ENCODE data around the gene GLRA3. TPM values are rescaled to one million over a fixed set of nuclear protein-coding genes. Genes with fewer than 3 reads are reported as not detected.

The GLRA3 gene
- total and polyA plus RNA-seq, 3 experiments from 2014 or later, result not detected

GRCh38 chr4:174847801-174848427 is 18.9 kb upstream of the GLRA3 start:
- Histone ChIP-seq H3K36me3 (ENCODE audit: insufficient read depth, low read length) (no peaks in the 10 kb centered on the region), H3K9me3 (ENCODE audit: low read length) (no peaks in the 10 kb centered on the region), H3K4me1 (ENCODE audit: insufficient read depth, low read length) (no peaks in the 10 kb centered on the region), H3K27ac (ENCODE audit: low read depth, low read length) (no peak overlapping the region), H3K27me3 (ENCODE audit: insufficient read depth, low read length, poor library complexity, severe bottlenecking) (no peaks in the 10 kb centered on the region), H3K4me3 (ENCODE audit: low read length) (no peak overlapping the region)
- Mint-ChIP-seq H3K4me1 (no peaks in the 10 kb centered on the region), H3K9me3 (peaks cover 0 to 29% (median 3%) of the 10 kb centered on the region in 5 donors), H3K36me3 (no peaks in the 10 kb centered on the region), H3K4me3 (no peak overlapping the region), H3K27me3 (no peaks in the 10 kb centered on the region), H3K27ac (no peak overlapping the region)
- no peak for DNase-seq
- POLR2A ChIA-PET, result no interaction called here
- CTCF ChIA-PET, result no interaction called here

- H3K27me3 ChIP-seq (ENCODE audit: insufficient read depth, low read length, poor library complexity, severe bottlenecking), result no peaks in the 10 kb centered on the region
- no peaks in the 10 kb centered on the region for H3K9me3 ChIP-seq (ENCODE audit: low read length)
- Mint-ChIP-seq H3K27ac (no peak overlapping the region), H3K4me1 (no peaks in the 10 kb centered on the region), H3K4me3 (no peak overlapping the region), H3K36me3 (no peaks in the 10 kb centered on the region), H3K9me3 (peaks cover 0 to 37% (median 2%) of the 10 kb centered on the region in 5 donors), H3K27me3 (no peaks in the 10 kb centered on the region)
- H3K36me3 ChIP-seq (ENCODE audit: insufficient read depth, low read length), result no peaks in the 10 kb centered on the region
- no peak for DNase-seq
- H3K4me1 ChIP-seq (ENCODE audit: insufficient read depth, low read length), result no peaks in the 10 kb centered on the region
- CTCF ChIA-PET, result no interaction called here
- H3K4me3 ChIP-seq (ENCODE audit: low read length), result no peak overlapping the region
- no peak overlapping the region for H3K27ac ChIP-seq (ENCODE audit: low read depth, low read length)
- POLR2A ChIA-PET, result no interaction called here
Observed at GRCh38 chr4:174835536-174835935, 6.5 kb upstream of the GLRA3 start.

- DNase-seq, result no peak
- POLR2A ChIA-PET, result no interaction called here
- H3K4me3 Mint-ChIP-seq, result no peak overlapping the region
Observed at GRCh38 chr4:174834477-174834876, 5.4 kb upstream of the GLRA3 start.

DNA sequence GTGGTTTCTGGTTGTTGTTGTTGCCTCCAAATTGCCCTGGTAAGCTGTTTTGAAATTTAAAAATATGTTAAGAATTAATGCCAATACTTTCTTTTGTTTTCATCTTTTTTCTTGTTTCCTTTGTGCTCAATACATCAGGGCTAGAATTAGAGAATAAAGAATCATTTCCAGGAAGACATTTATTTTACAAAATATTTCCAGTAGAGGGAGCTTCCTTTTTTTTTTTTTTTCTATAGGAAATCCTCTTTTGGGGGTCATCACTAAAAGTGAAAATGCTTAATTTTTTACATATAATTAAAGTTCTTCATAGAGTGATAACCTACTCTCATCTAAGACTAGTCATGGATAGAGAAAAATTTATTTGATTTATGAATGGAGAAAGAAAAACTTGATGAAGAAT is 2.4 kb downstream of the GLRA3 start:
- ChIA-PET CTCF (no interaction called here), POLR2A (no interaction called here)
- DNase-seq, result no peak
- Mint-ChIP-seq H3K27ac (no peak overlapping the region), H3K4me3 (no peak overlapping the region), H3K9me3 (peaks cover 0 to 17% (median 5%) of the 10 kb centered on the region in 5 donors), H3K36me3 (peaks cover 0 to 2% (median 0%) of the 10 kb centered on the region in 3 donors), H3K4me1 (peaks cover 4 to 5% (median 4%) of the 10 kb centered on the region in 3 donors), H3K27me3 (peaks cover 3 to 5% of the 10 kb centered on the region in 2 donors)
- Histone ChIP-seq H3K27me3 (ENCODE audit: insufficient read depth, low read length, poor library complexity, severe bottlenecking) (no peaks in the 10 kb centered on the region), H3K9me3 (ENCODE audit: low read length) (no peaks in the 10 kb centered on the region), H3K27ac (ENCODE audit: low read depth, low read length) (no peak overlapping the region), H3K36me3 (ENCODE audit: insufficient read depth, low read length) (no peaks in the 10 kb centered on the region), H3K4me3 (ENCODE audit: low read length) (no peak overlapping the region), H3K4me1 (ENCODE audit: insufficient read depth, low read length) (no peaks in the 10 kb centered on the region)

More at GRCh38 chr4:174834477-174834876, 5.4 kb upstream of the GLRA3 start:
- Mint-ChIP-seq H3K27ac (no peak overlapping the region), H3K4me1 (no peaks in the 10 kb centered on the region), H3K9me3 (peaks cover 0 to 29% (median 0%) of the 10 kb centered on the region in 5 donors), H3K27me3 (no peaks in the 10 kb centered on the region), H3K36me3 (no peaks in the 10 kb centered on the region)
- Histone ChIP-seq H3K27ac (ENCODE audit: low read depth, low read length) (no peak overlapping the region), H3K36me3 (ENCODE audit: insufficient read depth, low read length) (no peaks in the 10 kb centered on the region), H3K27me3 (ENCODE audit: insufficient read depth, low read length, poor library complexity, severe bottlenecking) (no peaks in the 10 kb centered on the region), H3K4me1 (ENCODE audit: insufficient read depth, low read length) (no peaks in the 10 kb centered on the region), H3K4me3 (ENCODE audit: low read length) (no peak overlapping the region), H3K9me3 (ENCODE audit: low read length) (no peaks in the 10 kb centered on the region)
- CTCF ChIA-PET, result no interaction called here

- no peaks in the 10 kb centered on the region for H3K4me1 ChIP-seq (ENCODE audit: insufficient read depth, low read length)
- Mint-ChIP-seq H3K27ac (no peak overlapping the region), H3K4me1 (no peaks in the 10 kb centered on the region), H3K27me3 (no peaks in the 10 kb centered on the region), H3K36me3 (no peaks in the 10 kb centered on the region), H3K4me3 (no peak overlapping the region), H3K9me3 (peaks cover 0 to 8% (median 0%) of the 10 kb centered on the region in 5 donors)
- no peaks in the 10 kb centered on the region for H3K36me3 ChIP-seq (ENCODE audit: insufficient read depth, low read length)
- H3K9me3 ChIP-seq (ENCODE audit: low read length), result no peaks in the 10 kb centered on the region
- POLR2A ChIA-PET, result no interaction called here
- no peak overlapping the region for H3K4me3 ChIP-seq (ENCODE audit: low read length)
- no peak overlapping the region for H3K27ac ChIP-seq (ENCODE audit: low read depth, low read length)
- CTCF ChIA-PET, result no interaction called here
- H3K27me3 ChIP-seq (ENCODE audit: insufficient read depth, low read length, poor library complexity, severe bottlenecking), result no peaks in the 10 kb centered on the region
- DNase-seq, result no peak
Observed at GRCh38 chr4:174815282-174815681, 13.8 kb downstream of the GLRA3 start.

GRCh38 chr4:174813292-174813691 is 15.8 kb downstream of the GLRA3 start:
- Histone ChIP-seq H3K27me3 (ENCODE audit: insufficient read depth, low read length, poor library complexity, severe bottlenecking) (no peaks in the 10 kb centered on the region), H3K27ac (ENCODE audit: low read depth, low read length) (no peak overlapping the region), H3K4me3 (ENCODE audit: low read length) (no peak overlapping the region), H3K9me3 (ENCODE audit: low read length) (no peaks in the 10 kb centered on the region), H3K4me1 (ENCODE audit: insufficient read depth, low read length) (no peaks in the 10 kb centered on the region), H3K36me3 (ENCODE audit: insufficient read depth, low read length) (no peaks in the 10 kb centered on the region)
- ChIA-PET CTCF (no interaction called here), POLR2A (no interaction called here)
- DNase-seq, result no peak
- no peaks in the 10 kb centered on the region for H3K4me1 Mint-ChIP-seq
- H3K27ac Mint-ChIP-seq, result no peak overlapping the region
- H3K9me3 Mint-ChIP-seq, result peaks cover 0 to 8% (median 0%) of the 10 kb centered on the region in 5 donors
- no peak overlapping the region for H3K4me3 Mint-ChIP-seq
- no peaks in the 10 kb centered on the region for H3K27me3 Mint-ChIP-seq
- H3K36me3 Mint-ChIP-seq, result no peaks in the 10 kb centered on the region

GRCh38 chr4:174810834-174811233 is 18.2 kb downstream of the GLRA3 start:
- ChIA-PET POLR2A (no interaction called here), CTCF (no interaction called here)
- no peaks in the 10 kb centered on the region for H3K4me1 ChIP-seq (ENCODE audit: insufficient read depth, low read length)
- Mint-ChIP-seq H3K27me3 (no peaks in the 10 kb centered on the region), H3K4me1 (no peaks in the 10 kb centered on the region), H3K27ac (no peak overlapping the region), H3K4me3 (no peak overlapping the region), H3K9me3 (peaks cover 0 to 4% (median 0%) of the 10 kb centered on the region in 5 donors), H3K36me3 (no peaks in the 10 kb centered on the region)
- H3K27ac ChIP-seq (ENCODE audit: low read depth, low read length), result no peak overlapping the region
- no peaks in the 10 kb centered on the region for H3K36me3 ChIP-seq (ENCODE audit: insufficient read depth, low read length)
- no peaks in the 10 kb centered on the region for H3K9me3 ChIP-seq (ENCODE audit: low read length)
- DNase-seq, result no peak
- H3K27me3 ChIP-seq (ENCODE audit: insufficient read depth, low read length, poor library complexity, severe bottlenecking), result no peaks in the 10 kb centered on the region
- no peak overlapping the region for H3K4me3 ChIP-seq (ENCODE audit: low read length)

GRCh38 chr4:174808836-174809235 is 20.2 kb downstream of the GLRA3 start:
- DNase-seq, result no peak
- H3K4me1 ChIP-seq (ENCODE audit: insufficient read depth, low read length), result no peaks in the 10 kb centered on the region
- Mint-ChIP-seq H3K27me3 (no peaks in the 10 kb centered on the region), H3K4me1 (no peaks in the 10 kb centered on the region), H3K9me3 (peaks cover 0 to 9% (median 0%) of the 10 kb centered on the region in 5 donors), H3K27ac (no peak overlapping the region), H3K36me3 (no peaks in the 10 kb centered on the region), H3K4me3 (no peak overlapping the region)
- CTCF ChIA-PET, result no interaction called here
- H3K27ac ChIP-seq (ENCODE audit: low read depth, low read length), result no peak overlapping the region
- no peaks in the 10 kb centered on the region for H3K36me3 ChIP-seq (ENCODE audit: insufficient read depth, low read length)
- no peaks in the 10 kb centered on the region for H3K9me3 ChIP-seq (ENCODE audit: low read length)
- no peaks in the 10 kb centered on the region for H3K27me3 ChIP-seq (ENCODE audit: insufficient read depth, low read length, poor library complexity, severe bottlenecking)
- POLR2A ChIA-PET, result no interaction called here
- no peak overlapping the region for H3K4me3 ChIP-seq (ENCODE audit: low read length)

GRCh38 chr4:174808119-174808518 is 20.9 kb downstream of the GLRA3 start:
- no peaks in the 10 kb centered on the region for H3K9me3 ChIP-seq (ENCODE audit: low read length)
- H3K4me1 ChIP-seq (ENCODE audit: insufficient read depth, low read length), result no peaks in the 10 kb centered on the region
- ChIA-PET CTCF (no interaction called here), POLR2A (no interaction called here)
- H3K27ac ChIP-seq (ENCODE audit: low read depth, low read length), result no peak overlapping the region
- H3K4me3 Mint-ChIP-seq, result no peak overlapping the region
- no peaks in the 10 kb centered on the region for H3K36me3 ChIP-seq (ENCODE audit: insufficient read depth, low read length)
- H3K36me3 Mint-ChIP-seq, result no peaks in the 10 kb centered on the region
- H3K27ac Mint-ChIP-seq, result no peak overlapping the region
- no peaks in the 10 kb centered on the region for H3K4me1 Mint-ChIP-seq
- H3K27me3 Mint-ChIP-seq, result no peaks in the 10 kb centered on the region
- H3K4me3 ChIP-seq (ENCODE audit: low read length), result no peak overlapping the region
- H3K27me3 ChIP-seq (ENCODE audit: insufficient read depth, low read length, poor library complexity, severe bottlenecking), result no peaks in the 10 kb centered on the region
- peaks cover 0 to 9% (median 0%) of the 10 kb centered on the region in 5 donors for H3K9me3 Mint-ChIP-seq
- DNase-seq, result no peak
